WTC11 (cell line): ENCODE data around the gene RAI14.

Source experiments
- ATF1 ChIP-seq: sonication (generic); formaldehyde crosslinking; IDR thresholded peaks from 2 replicates; pipeline ENCODE4 v1.8.1; 2023; ENCODE audit warnings: mild to moderate bottlenecking, moderate library complexity, missing genetic modification reagents
- ATF3 ChIP-seq: sonication (generic); formaldehyde crosslinking; conservative IDR thresholded peaks from 2 replicates; pipeline ENCODE4 v1.8.1; 2022; ENCODE audit warnings: mild to moderate bottlenecking, missing genetic modification reagents
- ETV6 ChIP-seq: sonication (generic); formaldehyde crosslinking; IDR thresholded peaks from 2 replicates; pipeline ENCODE4 v1.8.1; 2022; ENCODE audit warnings: mild to moderate bottlenecking, missing genetic modification reagents
- GABPB1 ChIP-seq: sonication (generic); formaldehyde crosslinking; IDR thresholded peaks from 2 replicates; pipeline ENCODE4 v1.8.1; 2023; ENCODE audit warnings: mild to moderate bottlenecking, missing genetic modification reagents
- KAT7 ChIP-seq: sonication (generic); formaldehyde crosslinking; IDR thresholded peaks from 2 replicates; pipeline ENCODE4 v1.8.1; 2023; ENCODE audit warnings: missing genetic modification reagents, mild to moderate bottlenecking, borderline replicate concordance
- TF ChIP-seq, protein P1 (sequence below): fragments of 200-600 bp; IDR thresholded peaks from 2 replicates; pipeline ENCODE4 v1.8.0; 2022; ENCODE audit warnings: antibody characterized with exemption

DNA sequence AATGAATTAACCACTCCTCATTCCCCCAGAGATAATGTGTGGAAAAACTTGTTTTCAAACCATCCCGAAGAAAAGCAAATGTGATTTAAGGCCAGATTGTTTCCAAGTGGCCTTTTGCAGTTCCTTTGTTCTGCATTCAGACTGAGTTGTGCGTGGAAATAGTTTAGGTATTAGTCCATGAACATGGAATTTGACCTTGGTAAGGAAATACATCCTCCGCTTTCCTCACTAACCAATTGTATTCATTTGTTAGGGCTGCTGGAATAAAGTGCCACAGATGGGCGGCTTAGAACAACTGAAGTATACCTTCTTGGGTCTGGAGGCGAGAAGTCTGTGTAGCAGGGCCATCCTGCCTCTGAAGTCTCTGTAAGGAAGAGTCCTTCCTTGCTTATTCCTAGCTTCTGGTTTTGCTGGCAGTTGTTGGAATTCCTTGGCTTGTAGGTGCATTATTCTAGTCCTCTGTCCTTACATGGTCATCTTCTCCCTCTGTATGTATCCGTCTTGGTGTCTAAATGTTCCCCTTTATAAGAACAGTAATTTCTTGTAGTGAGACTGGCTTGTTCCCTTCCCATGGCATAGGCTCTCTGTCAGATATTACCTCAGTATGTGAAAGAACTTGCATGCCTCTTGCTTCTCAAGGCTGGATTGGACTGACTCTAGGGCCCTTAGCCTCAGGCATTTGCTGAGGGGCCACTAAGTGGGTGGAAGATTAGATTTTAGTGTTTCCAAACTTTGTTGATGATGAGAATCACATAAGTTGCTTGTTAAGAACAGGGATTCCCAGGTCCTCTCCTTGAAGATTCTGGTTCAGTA lies 53.9 kb downstream of the RAI14 start:
- TF ChIP-seq, protein P1, sequence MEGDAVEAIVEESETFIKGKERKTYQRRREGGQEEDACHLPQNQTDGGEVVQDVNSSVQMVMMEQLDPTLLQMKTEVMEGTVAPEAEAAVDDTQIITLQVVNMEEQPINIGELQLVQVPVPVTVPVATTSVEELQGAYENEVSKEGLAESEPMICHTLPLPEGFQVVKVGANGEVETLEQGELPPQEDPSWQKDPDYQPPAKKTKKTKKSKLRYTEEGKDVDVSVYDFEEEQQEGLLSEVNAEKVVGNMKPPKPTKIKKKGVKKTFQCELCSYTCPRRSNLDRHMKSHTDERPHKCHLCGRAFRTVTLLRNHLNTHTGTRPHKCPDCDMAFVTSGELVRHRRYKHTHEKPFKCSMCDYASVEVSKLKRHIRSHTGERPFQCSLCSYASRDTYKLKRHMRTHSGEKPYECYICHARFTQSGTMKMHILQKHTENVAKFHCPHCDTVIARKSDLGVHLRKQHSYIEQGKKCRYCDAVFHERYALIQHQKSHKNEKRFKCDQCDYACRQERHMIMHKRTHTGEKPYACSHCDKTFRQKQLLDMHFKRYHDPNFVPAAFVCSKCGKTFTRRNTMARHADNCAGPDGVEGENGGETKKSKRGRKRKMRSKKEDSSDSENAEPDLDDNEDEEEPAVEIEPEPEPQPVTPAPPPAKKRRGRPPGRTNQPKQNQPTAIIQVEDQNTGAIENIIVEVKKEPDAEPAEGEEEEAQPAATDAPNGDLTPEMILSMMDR, result no peak
- TF ChIP-seq ATF1 (CRISPR knock-in tag) (no peak), KAT7 (CRISPR knock-in tag) (no peak), ETV6 (no peak), ATF3 (CRISPR knock-in tag) (no peak), GABPB1 (CRISPR knock-in tag) (no peak)
